DMS53 treated with DMSO at 0.1 percent for 48 hours (cell line): ENCODE measurements around the gene HYOU1.
"Not testable (repeated sequence)": the region's sequence is repeated elsewhere in the genome, so short reads cannot be mapped to it uniquely, and the experiment has no call there.

Experiments used
- DNase-seq: peaks from one replicate; lab custom pipeline; 2025; ENCODE audit not compliant: unreplicated experiment; lab: John Stamatoyannopoulos, UW

The HYOU1 gene

GRCh38 chr11:119024430-119025098, 32.4 kb downstream of the HYOU1 start:
- no peak for DNase-seq

GRCh38 chr11:119023741-119024140, 33.3 kb downstream of the HYOU1 start:
- DNase-seq = no peak

- DNase-seq = no peak
Observed at GRCh38 chr11:119021631-119022030, 35.4 kb downstream of the HYOU1 start.

GRCh38 chr11:119019996-119020395, 37.0 kb downstream of the HYOU1 start:
- no peak for DNase-seq

- peak; percentile 96 for DNase-seq
Observed at GRCh38 chr11:119018074-119018938, 38.7 kb downstream of the HYOU1 start, which contains the start of the genes RPS25 and TRAPPC4. Gene RPS25 (minus strand): TSS chr11:119018343. CDS start chr11:119018284, 59 bp downstream. Gene TRAPPC4 (plus strand): TSS chr11:119018766. CDS start chr11:119018796, 30 bp downstream.

- not testable (repeated sequence) for DNase-seq
Observed at GRCh38 chr11:119017377-119017776, 39.6 kb downstream of the HYOU1 start.

- no peak for DNase-seq
Observed at GRCh38 chr11:119016216-119017009, 40.6 kb downstream of the HYOU1 start.

GRCh38 chr11:119015054-119015611, 41.9 kb downstream of the HYOU1 start:
- no peak for DNase-seq

GRCh38 chr11:119014209-119014924, 42.6 kb downstream of the HYOU1 start:
- no peak for DNase-seq

GRCh38 chr11:119012629-119013170, 44.3 kb downstream of the HYOU1 start:
- DNase-seq = no peak

- no peak for DNase-seq
Observed at GRCh38 chr11:119011476-119012053, 45.4 kb downstream of the HYOU1 start.

- DNase-seq = no peak
Observed at GRCh38 chr11:119006656-119007055, 50.3 kb downstream of the HYOU1 start.

- no peak for DNase-seq
Observed at GRCh38 chr11:119000906-119001305, 56.1 kb downstream of the HYOU1 start.

GRCh38 chr11:118998822-118999221, 58.2 kb downstream of the HYOU1 start:
- peak; percentile 32 for DNase-seq

- DNase-seq = no peak
Observed at GRCh38 chr11:118998388-118998717, 58.7 kb downstream of the HYOU1 start.

- DNase-seq = peak; percentile 91
Observed at GRCh38 chr11:118997627-118998387, 59.2 kb downstream of the HYOU1 start, which contains the start of gene CENATAC. Gene CENATAC (plus strand): TSS chr11:118998138. CDS start chr11:118998198, 60 bp downstream.

GRCh38 chr11:118996926-118997626, 59.9 kb downstream of the HYOU1 start:
- no peak for DNase-seq
